Ecto neural progenitor cell (in vitro differentiated cells): ENCODE data around the gene WWP2.
A peak's percentile ranks its signal among the peaks of the same experiment; 100 is the strongest.
"Not testable (repeated sequence)": the region's sequence is repeated elsewhere in the genome, so short reads cannot be mapped to it uniquely, and the experiment has no call there.

ENCODE experiments used
- DNase-seq: peaks from one replicate; pipeline ENCODE4 v3.0.0-alpha.2; 2018; ENCODE audit warnings: low spot score

Gene WWP2

GRCh38 chr16:69761983-69762813 is at the start of gene WWP2:
Gene WWP2, plus strand, starts transcription at chr16:69762332. Its CDS starts 24,679 bp downstream, at chr16:69787011.
- DNase-seq, result peak; percentile 91

- no peak for DNase-seq
Observed at GRCh38 chr16:69712914-69713581, 49.1 kb upstream of the WWP2 start.

GRCh38 chr16:69717066-69717465 is 45.1 kb upstream of the WWP2 start:
- DNase-seq, result no peak

DNA sequence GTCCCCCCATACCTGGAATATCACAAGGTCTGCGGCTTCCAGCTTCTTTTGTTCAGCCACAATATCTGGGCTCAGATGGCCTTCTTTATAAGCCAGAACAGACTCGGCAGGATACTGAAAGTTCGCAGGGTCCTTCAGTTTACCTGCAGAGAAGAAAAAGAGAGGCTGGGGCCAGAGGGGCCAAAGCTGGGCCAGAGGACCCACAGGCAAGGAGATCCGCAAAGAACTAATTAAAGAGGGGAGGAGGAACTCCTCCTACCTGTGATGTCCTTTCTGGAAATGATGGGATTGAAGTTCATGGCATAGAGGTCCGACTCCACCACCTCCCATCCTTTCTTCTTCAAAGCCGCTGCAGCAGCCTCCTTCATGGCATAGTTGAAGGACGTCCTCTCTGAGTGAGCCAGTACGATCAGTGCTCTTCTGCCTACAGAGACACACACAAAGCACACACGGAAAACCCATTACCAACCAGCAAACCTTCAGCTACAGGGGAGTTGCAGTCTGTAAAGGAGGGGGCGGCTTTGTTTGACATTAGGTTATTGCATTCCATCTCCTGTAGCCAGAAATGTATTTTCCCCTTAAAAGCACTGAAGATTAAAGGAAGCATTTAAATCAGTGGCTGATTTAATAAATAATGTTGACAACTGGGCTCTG is 43.9 kb upstream of the WWP2 start:
- no peak for DNase-seq

GRCh38 chr16:69720822-69721430 is 41.2 kb upstream of the WWP2 start:
- DNase-seq, result no peak

- no peak for DNase-seq
Observed at GRCh38 chr16:69721441-69721957, 40.6 kb upstream of the WWP2 start.

DNA sequence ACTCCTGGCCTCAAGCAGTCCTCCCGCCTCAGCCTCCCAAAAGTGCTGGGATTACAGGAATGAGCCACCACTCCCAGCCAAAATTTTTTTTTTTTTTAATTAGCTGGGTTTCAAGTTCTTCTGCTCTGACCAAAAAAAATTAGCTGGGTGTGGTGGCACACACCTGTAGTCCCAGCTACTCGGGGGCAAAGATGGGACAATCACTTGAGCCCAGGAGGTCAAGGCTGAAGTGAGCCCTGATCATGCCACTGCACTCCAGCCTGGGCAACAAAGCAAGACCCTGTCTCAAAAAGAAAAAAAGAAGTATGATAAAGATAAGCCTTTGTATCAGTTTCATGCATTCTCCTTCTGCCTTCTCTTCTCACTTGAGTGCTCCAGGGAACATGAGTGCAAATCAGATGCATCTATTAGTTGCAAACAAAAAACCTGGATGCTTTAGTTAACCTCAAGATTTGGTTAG is 37.7 kb upstream of the WWP2 start:
- DNase-seq, result no peak

GRCh38 chr16:69724981-69725479 is 37.1 kb upstream of the WWP2 start:
- no peak for DNase-seq

DNA sequence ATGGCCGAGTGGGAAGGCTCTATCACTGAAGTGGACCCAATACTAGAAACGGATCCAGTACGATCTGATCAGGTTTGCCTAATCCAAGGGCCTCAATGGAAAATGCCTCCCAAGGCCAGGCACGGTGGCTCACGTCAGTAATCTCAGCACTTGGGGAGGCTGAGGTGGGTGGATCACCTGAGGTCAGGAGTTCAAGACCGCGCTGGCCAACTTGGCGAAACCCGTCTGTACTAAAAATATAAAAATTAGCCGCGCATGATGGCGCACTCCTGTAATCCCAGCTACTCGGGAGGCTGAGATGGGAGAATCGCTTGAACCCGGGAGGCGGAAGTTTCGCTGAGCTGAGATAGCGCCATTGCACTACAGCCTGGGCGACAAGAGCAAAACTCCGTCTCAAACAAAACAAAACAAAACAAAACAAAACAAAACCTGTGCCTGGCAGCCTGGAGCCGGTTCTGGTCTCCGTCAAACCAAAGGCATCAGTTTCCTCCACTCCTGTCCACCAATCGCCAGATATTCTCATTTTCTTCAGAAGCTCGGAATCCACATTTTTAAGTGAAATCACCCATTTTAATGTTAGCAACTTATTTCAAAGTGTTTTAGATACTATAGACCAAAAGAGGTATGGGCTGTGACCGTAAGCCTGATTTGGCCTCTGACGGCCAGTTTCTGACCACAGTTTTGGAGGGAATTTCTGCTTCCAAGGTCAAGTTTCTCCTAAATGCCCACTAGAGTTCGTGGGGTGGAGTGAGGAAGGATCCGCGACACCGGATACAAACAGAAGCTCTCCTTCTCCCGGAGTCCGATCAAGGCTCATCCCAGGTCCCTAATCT is 36.4 kb upstream of the WWP2 start:
- no peak for DNase-seq

DNA sequence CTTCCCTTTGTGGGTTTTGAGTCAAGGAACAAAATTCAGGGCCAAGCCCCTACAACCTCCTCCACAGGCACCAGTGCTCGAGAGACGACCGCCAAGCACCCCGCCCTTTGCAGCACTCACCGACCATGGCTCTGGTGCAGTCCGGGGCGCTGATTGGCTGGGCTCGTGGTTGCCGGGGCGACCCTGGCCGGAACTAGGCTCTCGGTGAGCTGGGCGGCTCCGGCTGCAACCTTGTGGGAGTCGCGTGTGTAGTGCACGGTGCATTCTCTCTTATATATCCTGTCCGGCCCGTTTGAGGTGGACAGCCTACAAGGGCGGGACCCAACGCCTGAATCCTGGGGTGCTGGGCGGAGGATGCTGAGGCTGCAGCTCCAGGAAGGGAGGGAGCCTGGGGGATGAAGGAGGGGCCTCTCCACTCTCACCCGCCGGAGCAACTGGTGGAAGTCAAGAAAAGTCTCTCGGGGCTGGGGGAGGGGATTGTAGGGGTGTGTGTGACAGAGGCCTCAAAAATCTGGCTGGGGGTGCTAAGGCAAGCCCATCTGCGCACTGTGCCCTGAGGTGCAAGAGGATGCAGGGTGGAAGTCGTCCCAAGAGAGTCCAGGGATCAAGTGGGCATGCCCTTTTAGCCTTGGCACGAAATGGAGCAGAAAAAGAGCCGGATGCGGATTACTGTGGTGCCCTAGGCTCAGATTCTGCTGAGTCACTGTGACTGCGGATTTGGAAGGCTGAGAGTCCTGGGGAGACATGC is 35.6 kb upstream of the WWP2 start, which contains the start of gene NQO1:
NQO1 (minus strand) TSS at position 248 of the 748 bp plus-strand sequence; CDS start at position 127, 121 bp downstream.
- peak; percentile 98 for DNase-seq

- DNase-seq, result no peak
Observed at GRCh38 chr16:69727916-69728270, 34.2 kb upstream of the WWP2 start.

GRCh38 chr16:69729030-69729429 is 33.1 kb upstream of the WWP2 start:
- DNase-seq, result not testable (repeated sequence)

DNA sequence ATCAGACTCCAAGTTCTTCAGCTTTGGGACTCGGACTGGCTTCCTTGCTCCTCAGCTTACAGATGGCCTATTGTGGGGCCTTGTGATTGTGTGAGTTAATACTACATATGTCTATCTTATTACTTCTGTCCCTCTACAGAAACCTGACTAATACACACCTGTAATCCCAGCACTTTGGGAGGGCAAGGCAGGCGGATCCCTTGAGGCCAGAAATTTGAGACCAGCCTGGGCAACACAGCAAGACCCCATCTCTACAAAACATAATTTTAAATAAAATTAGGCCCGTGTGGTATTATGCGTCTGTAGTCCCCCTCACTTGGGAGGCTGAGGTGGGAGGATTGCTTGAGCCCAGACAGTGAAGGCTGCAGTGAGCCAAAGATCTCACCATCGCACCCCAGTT is 30.9 kb upstream of the WWP2 start:
- not testable (repeated sequence) for DNase-seq

- no peak for DNase-seq
Observed at GRCh38 chr16:69732101-69732500, 30.0 kb upstream of the WWP2 start.

- no peak for DNase-seq
Observed at GRCh38 chr16:69741519-69741918, 20.6 kb upstream of the WWP2 start.

DNA sequence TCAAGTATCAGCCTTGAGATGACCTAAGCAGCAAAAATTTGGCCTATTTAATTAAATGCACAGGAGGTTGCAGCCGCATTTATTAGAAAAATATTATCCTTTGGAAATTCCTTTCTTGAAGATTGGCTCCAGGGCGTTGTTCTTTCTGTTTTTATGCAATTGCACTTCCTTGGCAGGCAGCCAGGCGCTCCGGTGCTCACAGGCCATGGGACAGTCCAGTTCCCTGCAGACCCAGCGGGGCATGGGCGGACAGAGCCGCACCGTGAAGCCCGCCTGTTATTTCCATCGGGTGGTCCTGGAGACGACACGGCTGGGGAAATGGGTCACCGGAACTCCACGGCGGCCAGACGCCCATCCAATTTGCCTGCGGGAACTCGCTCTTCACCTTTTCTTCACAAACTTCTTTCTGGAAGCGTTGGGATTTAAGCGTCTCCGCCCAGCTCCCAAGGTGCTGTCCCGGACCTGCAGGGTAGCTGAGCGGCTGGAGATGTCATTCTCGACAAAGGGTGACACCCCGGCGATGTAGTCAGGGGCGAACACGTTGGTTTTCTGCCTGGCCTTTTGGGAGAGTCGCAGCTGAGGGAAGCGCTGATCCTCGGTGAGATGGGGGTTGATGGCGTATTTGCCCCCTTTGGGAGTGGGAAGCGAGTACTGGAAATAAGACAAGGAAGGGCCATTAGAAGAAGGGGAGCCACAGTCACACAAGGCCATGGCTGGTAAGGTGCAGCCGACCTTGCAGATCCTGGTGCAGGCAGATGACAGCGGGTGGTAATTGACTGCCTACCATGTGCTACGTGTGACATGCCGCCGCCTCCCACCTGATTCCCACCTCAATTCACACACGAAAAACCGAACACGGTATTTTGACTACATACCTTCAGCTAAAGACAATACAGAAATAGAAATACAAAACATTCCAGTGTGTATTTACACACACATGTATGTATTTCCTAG is 19.9 kb upstream of the WWP2 start:
- DNase-seq, result no peak

DNA sequence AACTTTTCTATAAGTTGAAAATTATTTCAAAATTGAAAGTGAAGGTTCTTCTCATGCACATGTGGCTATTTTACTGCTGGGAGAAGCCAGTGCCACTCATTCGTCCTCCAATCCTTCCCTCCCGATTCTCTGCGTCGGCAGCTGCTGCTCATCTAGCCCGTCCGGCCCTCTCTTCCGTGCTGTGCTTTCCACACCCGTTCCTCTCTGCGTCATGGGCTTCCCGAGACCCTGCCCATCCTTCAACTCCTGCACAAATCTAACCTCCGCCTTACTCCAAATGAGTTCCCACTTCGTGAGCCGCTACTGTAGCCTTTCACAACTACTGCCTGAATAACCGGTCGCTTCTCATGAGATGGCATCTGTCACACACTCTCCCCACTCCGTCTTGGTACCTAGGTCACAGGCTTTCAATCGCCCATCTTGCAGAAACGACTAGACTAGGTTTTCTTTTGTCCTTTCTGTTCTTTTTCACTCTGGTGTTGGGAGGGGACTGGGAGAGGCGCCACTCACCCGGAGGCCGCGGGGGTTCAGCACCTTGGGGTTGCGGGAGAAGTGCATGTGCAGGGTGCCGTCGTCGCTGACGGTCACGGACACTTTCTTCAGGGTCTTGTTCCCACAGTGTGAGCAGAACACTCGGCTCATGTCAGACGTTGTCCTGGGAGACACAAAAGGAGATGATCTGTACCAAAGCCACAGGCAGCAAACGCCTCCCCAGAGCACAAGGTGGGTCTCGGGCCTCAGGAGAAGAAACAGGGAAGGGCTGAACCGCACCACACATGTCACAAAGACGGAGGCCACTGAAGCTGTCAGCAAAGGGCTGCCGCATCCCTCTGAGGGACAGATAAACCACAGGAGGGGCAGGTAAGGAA is 17.5 kb upstream of the WWP2 start:
- DNase-seq, result no peak

DNA sequence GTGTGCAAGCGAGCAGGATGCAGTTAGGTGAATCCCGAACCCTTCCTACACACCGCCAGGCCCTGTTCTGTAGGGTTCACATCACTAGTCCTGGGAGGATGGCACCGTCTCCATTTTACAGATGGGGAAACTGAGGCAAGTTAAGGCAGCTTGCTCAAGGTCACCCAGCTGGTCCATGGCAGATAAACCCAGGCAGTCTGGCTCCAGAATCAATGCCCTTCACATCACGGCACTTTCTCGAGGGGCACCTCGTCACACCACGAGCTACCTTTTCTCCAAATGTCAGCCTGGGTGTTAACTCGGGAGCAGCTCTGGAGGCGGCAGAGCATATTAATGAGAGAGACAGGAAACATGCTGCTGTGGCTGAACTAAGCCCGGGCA is 16.9 kb upstream of the WWP2 start:
- DNase-seq, result no peak
